HG03521 (cell line): ENCODE data around the gene MAN1A2.

Experiments used
- ATAC-seq: cut with Tn5 transposase; IDR thresholded peaks from one replicate; pipeline ENCODE4 v1.9.1; 2021; ENCODE audit warnings: mild to moderate bottlenecking, moderate library complexity; ENCODE audit not compliant: unreplicated experiment

Gene MAN1A2

GRCh38 chr1:117481410-117481809 lies 114.2 kb downstream of the MAN1A2 start:
- ATAC-seq: no peak

- ATAC-seq: no peak
These were observed 126.7 kb downstream of the MAN1A2 start for GRCh38 chr1:117493906-117494305.

- ATAC-seq: no peak
These were observed 127.8 kb downstream of the MAN1A2 start for GRCh38 chr1:117495068-117495467.

- ATAC-seq: no peak
These were observed 131.8 kb downstream of the MAN1A2 start for GRCh38 chr1:117499071-117499470.

GRCh38 chr1:117500584-117500983 lies 133.3 kb downstream of the MAN1A2 start:
- no peak for ATAC-seq

GRCh38 chr1:117501281-117501680 lies 134.0 kb downstream of the MAN1A2 start:
- no peak for ATAC-seq

- no peak for ATAC-seq
These were observed 144.0 kb downstream of the MAN1A2 start for GRCh38 chr1:117511273-117511672.

GRCh38 chr1:117512728-117513321 lies 145.6 kb downstream of the MAN1A2 start:
- ATAC-seq: no peak

GRCh38 chr1:117523111-117523510 lies 155.9 kb downstream of the MAN1A2 start:
- no peak for ATAC-seq

- ATAC-seq: no peak
These were observed 159.8 kb downstream of the MAN1A2 start for GRCh38 chr1:117527074-117527473.

GRCh38 chr1:117527566-117528102 lies 160.4 kb downstream of the MAN1A2 start:
- no peak for ATAC-seq

GRCh38 chr1:117529683-117530082 lies 162.4 kb downstream of the MAN1A2 start:
- no peak for ATAC-seq

- ATAC-seq: no peak
These were observed 164.0 kb downstream of the MAN1A2 start for GRCh38 chr1:117531222-117531621.

GRCh38 chr1:117534995-117535467 lies 167.8 kb downstream of the MAN1A2 start:
- peak; percentile 67 for ATAC-seq

GRCh38 chr1:117535821-117536220 lies 168.6 kb downstream of the MAN1A2 start:
- no peak for ATAC-seq

- ATAC-seq: no peak
These were observed 170.2 kb downstream of the MAN1A2 start for GRCh38 chr1:117537291-117537920.

- ATAC-seq: no peak
These were observed 173.3 kb downstream of the MAN1A2 start for GRCh38 chr1:117540532-117540931.

GRCh38 chr1:117541003-117541402 lies 173.8 kb downstream of the MAN1A2 start:
- no peak for ATAC-seq

- no peak for ATAC-seq
These were observed 174.3 kb downstream of the MAN1A2 start for GRCh38 chr1:117541585-117541984.

GRCh38 chr1:117544509-117545109 lies 177.4 kb downstream of the MAN1A2 start:
- no peak for ATAC-seq

GRCh38 chr1:117546467-117546866 lies 179.2 kb downstream of the MAN1A2 start:
- no peak for ATAC-seq

GRCh38 chr1:117553471-117553870 lies 186.2 kb downstream of the MAN1A2 start:
- ATAC-seq: no peak
